COLO668 (cell line): Measurements from ENCODE around the gene HIC1.
A peak's percentile ranks its signal among the peaks of the same experiment; 100 is the strongest.

ENCODE experiments used
- DNase-seq: peaks from one replicate; lab custom pipeline; 2025; ENCODE audit not compliant: unreplicated experiment; lab: John Stamatoyannopoulos, UW

Gene HIC1

DNA sequence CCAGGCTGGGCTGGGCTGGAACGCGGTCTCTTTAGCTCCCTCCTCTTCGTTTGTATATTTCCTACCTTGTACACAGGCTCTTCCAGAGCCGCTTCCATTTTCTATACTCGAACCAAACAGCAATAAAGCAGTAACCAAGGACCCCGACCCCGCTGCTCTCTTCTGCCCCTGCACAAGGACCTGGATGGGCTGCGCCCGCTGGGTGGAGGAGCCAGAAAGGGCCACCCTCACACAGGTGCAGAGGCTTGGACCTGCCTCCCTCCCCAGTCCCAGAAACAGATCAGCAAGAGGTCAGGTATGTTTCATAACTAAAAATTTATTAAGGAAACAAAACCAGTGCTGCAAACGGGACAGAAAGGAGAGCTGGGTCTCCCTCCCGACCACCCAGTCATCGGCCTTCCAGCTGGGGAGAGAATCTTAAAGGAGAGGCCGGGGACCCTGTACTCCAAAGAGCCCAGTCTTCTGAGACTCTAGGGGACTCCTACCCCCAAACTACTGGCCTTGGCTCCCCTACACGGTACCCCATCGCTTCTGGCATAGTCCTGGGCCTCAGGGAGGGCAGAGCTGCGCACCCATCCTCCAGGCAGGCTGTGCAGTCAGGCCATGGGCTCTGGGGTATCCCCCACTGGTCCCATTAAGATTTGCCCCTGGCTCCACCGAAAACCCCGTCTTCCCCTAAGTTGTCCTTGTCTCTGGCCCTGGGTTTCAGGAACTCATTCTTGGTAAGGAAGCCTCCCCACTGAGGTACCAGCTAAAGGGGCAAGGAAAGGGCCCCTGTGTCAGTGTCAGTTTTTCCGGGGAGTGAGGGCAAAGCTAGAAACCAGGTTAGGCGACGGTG is 4.9 kb downstream of the HIC1 start:
- no peak for DNase-seq

DNA sequence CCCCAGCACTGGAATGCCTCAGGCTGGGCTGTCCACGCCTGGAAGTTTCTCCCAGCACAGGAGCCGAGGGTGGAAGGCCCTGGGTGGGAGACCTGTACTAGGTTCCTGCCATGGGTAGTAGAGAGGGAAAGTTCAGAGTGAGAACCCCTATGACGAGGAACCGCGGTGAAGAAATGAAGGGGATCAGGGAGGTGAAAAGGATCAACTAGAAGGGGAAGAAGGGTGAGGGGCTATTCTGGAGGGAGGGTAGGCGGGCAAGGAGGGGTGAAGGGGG is 5.4 kb downstream of the HIC1 start:
- DNase-seq = no peak

DNA sequence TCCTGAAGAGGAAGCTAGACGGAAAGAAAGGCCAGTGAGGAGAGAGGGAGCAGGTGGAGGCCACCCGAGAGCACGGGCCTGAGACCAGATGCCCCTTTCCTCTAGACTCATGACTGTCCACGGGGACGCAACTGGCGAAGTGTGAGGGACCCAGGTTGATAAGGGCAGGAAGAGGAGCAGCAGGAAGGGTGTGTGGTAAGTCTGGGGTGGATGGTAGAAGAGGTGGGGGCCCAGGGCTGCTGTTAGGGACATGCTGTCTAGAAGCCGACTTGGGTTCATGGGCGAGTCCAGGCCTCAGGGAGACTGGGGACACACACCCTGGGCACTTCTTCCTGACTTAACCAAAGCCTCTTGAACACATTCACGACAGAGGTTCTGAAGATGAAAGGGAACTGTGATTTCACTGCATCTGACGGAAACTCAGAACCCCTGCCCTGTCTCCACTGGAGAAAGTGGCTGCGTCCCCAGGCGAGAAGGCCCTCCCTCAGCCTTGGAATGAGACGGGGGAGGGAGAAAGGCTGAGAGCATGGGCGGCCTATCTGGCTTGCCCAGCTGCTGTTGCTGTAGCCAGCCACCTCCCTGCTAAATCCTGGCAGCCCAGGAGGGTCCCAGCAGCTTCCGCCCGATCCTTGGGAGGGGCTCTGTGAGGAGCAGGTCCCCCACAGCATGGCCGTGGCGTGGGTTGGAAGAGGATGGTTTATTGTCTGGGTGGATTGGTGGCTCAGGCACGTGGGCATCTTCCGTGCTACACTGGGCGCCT is 6.0 kb downstream of the HIC1 start:
- DNase-seq = no peak

DNA sequence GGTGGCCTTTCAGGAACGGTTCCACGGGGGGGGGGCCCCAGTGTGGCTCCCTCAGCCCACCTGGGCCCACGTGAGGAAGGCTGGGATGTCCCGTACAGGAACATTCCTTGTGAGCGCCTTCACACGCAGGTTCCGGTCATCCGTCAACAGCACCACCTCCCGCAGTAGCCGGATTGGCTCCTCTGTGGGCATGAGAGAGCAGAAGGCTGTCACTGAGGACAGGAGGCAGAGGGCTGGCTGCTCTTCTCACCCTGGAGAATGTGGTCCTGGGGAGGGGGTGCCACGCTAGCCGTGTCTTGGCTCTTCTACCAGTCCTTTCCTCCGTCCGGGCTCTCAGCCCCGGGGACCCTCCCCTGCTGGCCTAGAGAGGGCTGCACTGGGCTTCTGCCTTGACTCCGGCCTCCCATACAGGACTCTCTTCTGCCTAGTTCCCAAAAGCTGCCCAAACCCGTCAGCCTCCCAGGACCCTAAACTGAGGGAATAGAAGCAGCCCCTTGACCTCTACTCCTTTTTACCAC is 6.6 kb downstream of the HIC1 start:
- DNase-seq = no peak

DNA sequence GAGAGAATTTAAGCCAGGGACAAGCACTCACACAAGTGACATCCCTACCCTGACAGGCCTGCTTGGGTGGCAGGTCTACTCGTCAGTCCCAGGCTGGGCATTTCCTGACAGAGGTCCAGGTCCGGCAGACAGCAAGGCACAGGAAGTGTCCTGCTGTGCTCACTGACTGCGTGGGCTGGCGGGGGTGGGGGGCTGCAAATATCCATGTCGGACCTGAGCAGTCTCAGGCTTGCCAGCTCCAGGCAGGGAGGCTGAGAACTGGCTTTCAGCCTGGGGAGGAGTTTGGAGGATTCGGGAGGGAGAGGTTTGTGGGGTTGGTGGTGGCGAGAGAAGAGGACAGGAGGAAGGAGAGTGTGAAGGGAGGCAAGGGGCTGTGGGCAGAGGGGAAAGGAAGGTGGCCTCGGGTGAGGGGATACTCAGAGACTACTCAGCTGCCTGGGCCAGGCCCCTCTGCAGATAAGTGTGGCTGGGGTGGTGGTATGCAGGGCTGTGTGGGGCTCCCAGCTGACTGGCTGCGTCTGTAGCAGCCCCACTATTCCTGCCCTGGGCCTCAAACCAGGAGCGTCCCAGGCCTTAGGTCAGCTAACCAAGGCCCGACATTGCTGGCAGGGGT is 7.8 kb downstream of the HIC1 start:
- no peak for DNase-seq

DNA sequence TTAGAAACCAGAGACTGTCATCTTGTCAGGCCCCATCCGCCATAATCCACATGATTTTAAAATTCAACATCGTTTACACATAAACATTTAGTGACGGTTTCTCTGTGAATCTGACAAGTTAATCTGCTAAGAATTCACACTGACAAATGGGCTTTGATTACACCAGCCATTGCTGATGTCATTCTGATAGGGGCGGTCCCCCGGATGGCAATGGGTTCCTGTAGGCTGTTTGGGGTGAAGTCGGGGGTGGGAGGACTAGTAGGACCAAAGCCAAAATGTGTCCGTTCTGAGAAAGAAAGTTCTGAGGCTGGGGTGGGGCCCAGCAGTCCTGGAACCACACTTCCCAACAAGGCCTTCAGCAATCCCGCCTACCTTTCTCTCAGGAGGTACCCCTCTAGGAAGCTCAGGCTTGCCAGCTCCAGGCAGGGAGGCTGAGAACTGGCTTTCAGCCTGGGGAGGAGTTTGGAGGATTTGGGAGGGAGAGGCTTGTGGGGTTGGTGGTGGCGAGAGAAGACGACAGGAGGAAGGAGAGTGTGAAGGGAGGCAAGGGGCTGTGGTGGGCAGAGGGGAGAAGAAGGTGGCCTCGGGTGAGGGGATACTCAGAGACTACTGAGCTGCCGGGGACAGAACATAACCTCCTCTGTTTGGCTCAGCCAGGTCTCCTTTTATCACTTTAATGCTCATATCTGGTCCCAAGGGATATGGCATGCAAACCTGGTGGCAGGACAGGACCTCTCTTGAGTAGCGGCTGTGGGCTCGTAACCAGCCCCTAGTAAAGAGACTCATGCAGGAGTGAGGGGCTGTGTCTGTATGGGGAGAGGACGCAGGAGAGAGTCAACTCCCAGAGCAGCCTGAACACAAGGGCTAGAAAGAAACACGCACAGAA is 8.6 kb downstream of the HIC1 start:
- DNase-seq = no peak

DNA sequence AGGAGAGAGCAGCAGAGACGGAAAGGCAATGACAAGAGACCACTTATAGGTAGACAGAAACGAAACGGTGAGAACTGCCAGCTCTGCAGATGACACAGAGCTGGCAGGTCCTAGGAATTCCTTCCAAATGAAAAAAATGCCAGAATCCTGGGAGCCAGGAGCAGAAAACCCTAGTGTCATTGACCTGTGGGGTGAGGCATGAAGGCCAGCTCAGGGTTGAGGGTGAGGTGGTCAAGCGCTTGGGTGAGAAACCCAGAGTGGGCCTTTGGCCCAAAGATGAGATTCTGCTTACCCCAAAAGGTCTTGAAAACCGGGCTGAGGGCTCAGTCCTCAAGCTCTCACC is 9.2 kb downstream of the HIC1 start:
- no peak for DNase-seq

DNA sequence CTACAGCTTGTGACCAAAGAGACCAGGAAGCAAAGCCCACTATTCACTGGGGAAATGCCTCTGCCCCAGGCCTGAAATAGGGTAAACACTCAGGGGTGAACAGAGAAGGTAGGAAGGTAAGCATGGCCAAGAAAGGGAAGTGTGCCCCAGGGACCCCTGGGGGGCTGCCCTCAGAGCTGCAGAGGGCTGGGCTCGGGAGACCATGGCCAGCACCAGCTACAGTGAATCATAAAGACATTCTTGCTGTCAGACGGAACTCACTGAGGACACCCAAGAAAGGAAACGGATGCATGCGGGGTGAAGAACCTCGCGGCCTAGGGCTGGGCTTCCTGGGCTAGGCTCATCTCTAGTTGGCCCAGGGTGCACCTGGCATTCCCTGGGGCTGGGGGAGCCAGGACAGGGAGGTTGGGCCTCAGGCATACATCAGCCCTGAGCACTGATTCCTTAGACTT is 9.6 kb downstream of the HIC1 start:
- no peak for DNase-seq

DNA sequence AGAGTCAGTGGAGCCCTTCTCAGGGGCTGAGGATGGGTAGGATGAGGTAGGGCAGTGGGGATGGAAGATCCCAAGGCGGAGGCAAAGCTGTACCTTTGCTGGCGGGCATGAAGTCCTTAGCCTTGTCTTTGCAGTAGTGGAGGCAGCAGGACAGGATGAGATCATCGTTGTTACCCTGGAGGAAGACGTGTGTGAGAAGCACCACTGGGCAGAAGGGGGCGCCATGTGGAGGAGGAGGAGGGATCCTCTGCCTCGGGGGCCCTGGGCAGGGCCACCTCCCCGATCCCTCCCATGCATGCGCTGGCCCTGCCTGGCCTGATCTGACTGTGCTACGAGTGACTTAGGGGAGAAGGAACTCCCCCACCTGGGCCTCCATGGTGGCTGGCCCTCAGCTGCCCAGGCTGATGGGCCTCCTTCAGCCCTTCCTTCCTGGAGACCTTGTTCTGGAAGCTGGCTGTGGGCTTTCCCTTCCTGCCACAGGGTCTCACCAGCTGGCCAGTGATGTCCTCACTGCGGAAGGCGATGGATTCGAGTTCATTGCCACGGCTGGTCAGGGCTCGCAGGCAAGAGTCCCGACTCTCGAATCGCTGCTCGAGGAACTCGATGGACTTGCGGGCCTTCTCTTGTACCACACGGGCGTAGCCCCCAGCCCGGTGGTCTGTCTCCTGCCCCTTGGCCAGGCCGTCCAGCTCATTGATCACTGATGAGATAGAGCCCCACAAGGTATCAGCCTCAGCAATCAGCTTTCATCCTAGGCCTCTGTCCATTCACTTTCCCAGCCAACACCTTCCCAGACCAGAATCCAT is 10.3 kb downstream of the HIC1 start:
- peak; percentile 11 for DNase-seq

DNA sequence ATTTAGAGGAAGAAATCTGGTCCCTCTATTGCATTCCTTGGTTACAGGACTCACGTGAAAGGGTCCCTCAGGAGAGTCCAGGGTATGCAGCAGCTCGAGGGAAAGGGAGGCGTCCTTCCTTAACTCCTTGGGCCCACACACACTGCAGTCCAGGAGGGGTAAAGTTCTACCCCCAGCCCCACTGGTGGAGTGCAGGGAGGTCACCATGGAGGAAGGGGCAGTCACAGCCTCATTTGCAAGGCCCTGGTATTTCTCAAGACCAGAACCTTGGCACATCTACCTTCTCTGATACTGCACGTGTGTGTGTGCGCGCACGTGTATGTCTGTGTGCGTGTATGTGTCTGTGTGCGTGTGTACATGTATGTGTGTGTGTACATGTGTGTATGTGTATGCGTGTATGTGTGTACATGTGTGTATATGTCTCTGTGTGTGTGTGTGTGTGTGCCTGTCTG is 11.1 kb downstream of the HIC1 start:
- DNase-seq = no peak

DNA sequence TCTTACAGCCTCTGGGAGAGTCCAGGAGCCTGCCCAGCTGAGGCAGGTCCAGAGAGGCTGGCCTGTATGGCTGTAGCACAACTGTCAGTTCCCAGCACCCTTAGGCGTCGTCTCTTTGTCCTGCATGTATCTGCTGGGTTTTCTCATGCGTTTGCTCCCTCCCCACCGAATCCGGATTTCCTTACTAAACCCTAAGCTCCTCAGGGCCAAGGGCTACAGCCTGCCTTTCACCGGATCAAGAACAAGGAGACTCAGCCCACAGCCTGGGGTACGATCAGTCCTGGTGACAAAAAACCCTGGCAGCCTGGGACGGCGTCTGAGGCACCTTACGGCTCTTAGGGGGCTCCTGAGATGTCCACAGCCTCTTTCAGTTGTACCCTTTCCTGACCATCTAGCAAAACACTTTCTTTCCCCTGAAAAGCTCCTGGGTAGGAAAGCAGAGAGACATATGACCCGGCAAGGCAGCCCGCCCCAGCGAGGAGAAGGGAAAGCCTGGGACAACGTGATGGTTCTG is 12.2 kb downstream of the HIC1 start:
- no peak for DNase-seq

DNA sequence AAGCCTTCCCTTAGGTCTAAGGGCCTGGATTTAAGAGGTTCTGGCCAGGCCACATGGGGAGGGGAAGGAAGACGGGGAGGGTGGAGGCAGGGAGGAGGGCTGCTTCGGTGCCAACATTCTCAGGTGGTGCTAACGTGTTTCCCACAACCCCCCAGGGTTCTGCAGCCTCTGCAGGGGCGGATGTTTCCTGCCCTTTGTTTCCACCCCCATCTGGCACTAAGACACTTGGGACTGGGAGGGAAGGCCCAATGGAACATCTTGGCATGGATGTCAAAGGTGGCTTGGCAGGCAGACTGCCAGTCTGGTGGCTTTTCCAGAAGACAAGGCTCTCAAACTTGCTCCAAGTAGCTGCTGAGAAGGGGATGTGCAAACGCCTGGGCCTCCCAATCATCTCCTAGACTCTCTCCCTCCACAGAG is 12.7 kb downstream of the HIC1 start:
- DNase-seq = no peak

DNA sequence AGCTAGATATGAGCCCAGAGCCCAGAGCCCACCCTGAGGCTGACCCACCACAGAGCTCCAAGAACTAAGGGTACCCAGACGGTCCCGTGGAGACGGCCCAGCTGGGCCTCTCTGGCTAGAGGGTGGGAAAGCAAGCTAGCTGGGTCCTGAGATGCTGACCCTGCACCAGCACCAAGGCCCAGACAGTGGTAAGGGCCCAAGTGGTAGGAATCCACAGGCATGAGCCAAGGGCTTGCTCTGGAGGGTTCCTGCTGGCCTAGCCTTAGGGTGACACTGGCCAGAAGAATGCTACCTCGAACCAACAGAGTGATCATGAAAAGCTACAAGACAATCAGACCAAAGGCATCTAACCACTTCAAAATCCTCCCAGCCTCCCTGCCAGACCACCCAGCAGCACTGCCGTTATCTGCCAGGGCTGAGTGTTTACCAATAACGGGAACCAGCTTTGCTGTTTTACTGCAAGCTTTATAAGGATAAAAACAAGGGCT is 13.2 kb downstream of the HIC1 start:
- no peak for DNase-seq

DNA sequence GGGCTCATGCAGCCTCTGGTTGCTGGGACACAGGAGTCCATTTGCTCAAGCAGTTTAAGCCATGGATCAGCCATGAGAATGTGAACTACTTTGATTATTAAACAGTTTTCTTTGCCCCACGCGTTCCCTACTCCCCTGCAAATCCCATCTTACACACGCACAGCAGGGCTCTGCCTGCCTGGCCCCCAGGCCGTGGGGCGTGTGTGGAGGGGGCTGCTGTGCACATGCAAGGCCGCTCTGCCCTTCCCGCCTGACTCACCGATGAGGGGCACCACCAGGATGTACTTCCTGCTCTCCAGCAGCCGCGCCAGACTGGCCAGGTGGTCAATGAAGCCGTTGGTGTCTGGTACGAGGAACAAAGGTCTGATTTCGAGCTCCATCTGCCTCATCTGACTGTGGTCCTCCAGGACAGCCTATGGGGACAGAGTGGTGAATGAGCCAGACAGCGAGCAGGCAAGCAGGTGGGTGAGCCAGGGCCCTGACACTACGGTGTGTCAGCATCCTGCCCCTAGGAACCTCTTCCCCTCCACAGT is 13.7 kb downstream of the HIC1 start:
- DNase-seq = peak; percentile 31

DNA sequence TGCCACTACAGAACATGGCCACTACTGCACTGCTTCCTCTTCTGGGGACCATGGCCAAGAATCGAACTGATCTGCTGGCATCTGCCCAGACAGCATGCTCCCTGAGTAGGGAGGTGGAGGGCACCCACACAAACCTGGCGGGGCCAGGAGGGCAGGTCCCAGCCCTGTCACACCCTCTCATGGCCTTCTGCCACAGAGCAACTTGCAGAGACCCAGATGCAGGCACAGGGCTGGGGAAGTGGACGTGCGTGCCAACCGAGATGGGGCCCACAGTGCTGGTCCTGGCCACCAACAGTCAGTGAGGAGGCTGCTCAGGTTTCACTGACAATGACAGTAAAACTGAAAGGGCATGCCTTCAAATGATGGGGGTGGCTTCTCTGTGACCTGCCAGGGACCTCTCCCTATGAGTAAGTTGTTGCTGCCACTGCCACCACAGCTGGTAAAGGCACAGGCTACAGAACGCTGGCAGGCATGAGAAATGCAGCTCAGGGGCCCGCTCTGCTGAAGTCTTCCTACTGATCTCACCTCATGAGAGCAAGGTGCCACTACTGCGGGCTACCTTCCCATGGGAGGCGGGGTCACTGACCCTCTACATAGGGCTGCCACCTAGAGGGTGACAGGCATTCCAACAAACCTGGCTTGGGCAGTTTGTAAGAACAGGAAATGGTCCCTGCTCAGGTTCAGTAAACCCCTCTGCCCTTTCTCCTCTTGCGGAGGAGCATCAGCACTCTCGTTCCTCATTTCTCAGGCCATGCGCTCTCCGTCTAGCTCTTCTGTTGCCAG is 15.5 kb downstream of the HIC1 start:
- DNase-seq = no peak

DNA sequence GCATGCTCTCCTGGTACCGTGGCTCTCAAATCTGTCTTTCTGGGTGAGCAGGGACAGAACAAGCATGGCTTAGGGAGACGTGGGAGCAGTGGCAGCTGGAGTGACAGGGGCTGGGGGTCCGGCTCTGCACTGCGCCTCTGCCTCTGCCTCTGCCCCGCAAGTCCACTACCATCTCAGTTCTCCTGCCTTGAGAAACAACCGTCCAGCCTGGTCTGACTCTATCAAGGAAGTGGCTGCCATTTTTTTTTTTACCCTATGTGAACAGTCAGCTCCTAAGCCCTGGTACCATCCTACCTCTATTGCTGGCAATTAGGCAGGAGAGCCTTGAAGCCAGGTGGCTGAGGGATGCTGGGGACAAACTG is 16.1 kb downstream of the HIC1 start:
- DNase-seq = no peak

DNA sequence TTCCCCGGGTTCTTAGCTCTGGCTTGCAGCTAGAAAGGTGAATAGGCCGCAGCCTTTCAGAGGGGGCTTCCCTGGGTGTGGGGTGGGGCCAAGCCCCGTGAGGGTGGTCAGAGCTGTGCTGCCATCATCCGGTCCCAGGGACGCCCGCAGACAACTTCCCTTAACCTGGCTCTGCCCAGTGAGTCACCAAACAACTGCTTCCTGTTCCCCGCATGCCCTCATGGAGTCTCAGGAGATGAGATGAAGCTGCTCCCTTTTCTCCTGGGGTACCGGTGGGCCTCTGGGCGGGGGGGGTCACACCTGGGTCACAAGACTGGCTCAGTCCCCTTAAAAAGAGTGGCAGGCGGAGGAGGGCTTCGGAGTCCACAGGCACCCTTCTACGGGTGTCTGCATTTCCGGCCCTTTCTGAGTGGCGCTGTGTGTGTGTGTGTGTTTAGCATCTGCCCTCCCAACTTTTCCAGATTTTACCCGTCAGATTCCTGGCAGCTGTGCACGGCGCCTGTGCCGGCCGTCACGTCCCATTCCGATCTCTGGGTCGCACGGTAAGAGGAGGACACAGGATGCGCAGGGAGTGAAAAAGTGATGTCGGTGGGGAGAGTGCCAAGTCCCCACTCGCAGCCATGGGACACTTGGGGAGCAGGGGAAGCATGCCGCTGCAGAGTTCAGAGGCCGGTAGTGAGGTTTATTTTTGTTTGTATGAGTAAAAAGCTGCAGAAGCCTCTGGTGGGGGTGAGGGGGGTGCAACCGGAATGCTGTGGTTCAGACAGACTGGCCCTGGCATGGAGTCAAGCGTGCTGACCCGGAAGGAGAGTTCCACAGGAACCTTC is 16.8 kb downstream of the HIC1 start:
- DNase-seq = no peak

DNA sequence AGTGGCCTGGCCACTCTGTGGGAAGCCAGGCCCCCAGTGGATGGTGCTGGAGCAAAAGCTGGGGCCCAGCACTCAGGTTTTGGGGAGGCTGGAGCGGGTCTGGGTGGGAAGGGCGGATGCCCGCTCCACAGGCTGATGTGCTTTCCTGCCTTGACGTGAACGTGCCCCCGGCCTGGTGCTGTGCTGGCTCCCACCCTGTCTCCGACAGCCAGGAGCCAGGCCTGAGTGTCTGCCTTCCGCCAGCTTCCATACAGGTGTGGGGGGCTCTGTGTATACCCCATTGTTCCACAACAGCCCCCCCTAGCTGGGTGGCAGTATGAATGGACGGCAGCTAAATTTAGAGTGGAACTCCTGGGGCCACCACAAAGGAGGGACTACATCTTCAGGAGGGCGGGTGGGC is 20.0 kb downstream of the HIC1 start:
- no peak for DNase-seq
